Prostate gland (tissue), 2 donors: ENCODE results near the gene IFNGR1.

Experiments
- POLR2A ChIP-seq: fragments of 450-650 bp; IDR thresholded peaks from one replicate; pipeline ENCODE4 v1.6.1; 2016; ENCODE audit warnings: antibody characterized with exemption, mild to moderate bottlenecking
- POLR2AphosphoS5 ChIP-seq: sonication (generic); formaldehyde crosslinking; IDR thresholded peaks from one replicate; pipeline ENCODE4 v1.6.1; 2017; ENCODE audit warnings: antibody characterized with exemption
- TF ChIP-seq, protein P1 (sequence below), 4 experiments: fragments of 200-600 bp in 2 of 4; fragments of 450-650 bp in 2 of 4; sonication (generic) in 2 of 4; IDR thresholded peaks; 1 replicate in 3 of 4; 2 replicates in 1 of 4; pipeline ENCODE4 v1.5.1; 2016 to 2019; ENCODE audit warnings: antibody characterized with exemption in 4 of 4, mild to moderate bottlenecking in 2 of 4, moderate library complexity in 2 of 4

DNA sequence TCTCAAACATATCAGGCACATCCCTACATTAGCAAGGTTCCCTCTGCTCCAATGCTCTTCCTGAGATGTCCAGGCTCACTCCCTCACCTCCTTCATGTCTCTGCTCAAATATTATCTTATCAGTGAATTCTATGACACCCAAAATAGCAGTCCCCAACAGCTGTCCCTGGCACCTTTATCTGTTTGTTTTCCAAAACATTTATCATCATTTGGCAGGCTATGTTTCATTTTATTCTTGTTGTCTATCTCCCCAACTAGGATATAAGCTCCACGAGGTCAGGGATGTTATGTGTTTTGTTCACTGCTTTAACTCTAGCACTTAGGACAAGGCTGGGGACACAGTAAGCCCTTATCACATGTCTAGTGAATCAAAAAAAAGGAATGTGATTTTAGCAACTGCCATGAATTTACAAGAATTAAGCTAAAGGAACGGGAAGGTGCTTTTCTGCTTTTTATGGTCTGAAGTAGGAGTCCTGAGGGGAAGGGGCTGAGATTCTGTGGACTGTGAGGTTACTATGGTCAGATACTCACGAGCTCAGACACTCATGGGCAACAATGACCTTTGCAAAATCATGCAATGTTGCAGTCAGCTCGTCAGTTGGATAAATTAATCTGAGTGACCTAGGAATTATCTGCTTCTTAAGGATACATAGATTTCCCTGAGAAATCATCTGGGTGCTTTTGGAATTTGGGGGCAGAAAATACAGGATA, 43.9 kb downstream of the IFNGR1 start:
- TF ChIP-seq, protein P1, sequence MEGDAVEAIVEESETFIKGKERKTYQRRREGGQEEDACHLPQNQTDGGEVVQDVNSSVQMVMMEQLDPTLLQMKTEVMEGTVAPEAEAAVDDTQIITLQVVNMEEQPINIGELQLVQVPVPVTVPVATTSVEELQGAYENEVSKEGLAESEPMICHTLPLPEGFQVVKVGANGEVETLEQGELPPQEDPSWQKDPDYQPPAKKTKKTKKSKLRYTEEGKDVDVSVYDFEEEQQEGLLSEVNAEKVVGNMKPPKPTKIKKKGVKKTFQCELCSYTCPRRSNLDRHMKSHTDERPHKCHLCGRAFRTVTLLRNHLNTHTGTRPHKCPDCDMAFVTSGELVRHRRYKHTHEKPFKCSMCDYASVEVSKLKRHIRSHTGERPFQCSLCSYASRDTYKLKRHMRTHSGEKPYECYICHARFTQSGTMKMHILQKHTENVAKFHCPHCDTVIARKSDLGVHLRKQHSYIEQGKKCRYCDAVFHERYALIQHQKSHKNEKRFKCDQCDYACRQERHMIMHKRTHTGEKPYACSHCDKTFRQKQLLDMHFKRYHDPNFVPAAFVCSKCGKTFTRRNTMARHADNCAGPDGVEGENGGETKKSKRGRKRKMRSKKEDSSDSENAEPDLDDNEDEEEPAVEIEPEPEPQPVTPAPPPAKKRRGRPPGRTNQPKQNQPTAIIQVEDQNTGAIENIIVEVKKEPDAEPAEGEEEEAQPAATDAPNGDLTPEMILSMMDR (IDR thresholded peaks at IDR 0.05): no peak
- TF ChIP-seq POLR2AphosphoS5 (no peak), POLR2A (no peak)
